NCI-H1930 (cell line): ENCODE measurements around the gene SKIL.

Experiments used
- DNase-seq, 2 experiments: peaks; one replicate each; lab custom pipeline; 2025; lab: John Stamatoyannopoulos, UW

The SKIL gene

GRCh38 chr3:170397685-170398084 is 40.2 kb downstream of the SKIL start:
- DNase-seq: no peak

- DNase-seq: no peak
Measured at GRCh38 chr3:170405101-170405500, 47.6 kb downstream of the SKIL start.

GRCh38 chr3:170410428-170411029 is 53.0 kb downstream of the SKIL start:
- no peak for DNase-seq

GRCh38 chr3:170413291-170413690 is 55.8 kb downstream of the SKIL start:
- DNase-seq: no peak

GRCh38 chr3:170414202-170414663 is 56.7 kb downstream of the SKIL start:
- peak; percentile 19 to 23 for DNase-seq

GRCh38 chr3:170417090-170417489 is 59.6 kb downstream of the SKIL start:
- no peak for DNase-seq

GRCh38 chr3:170418422-170419398 is 61.2 kb downstream of the SKIL start, which contains the start of gene CLDN11:
Gene CLDN11, plus strand, starts transcription at chr3:170418868. Its CDS starts 199 bp downstream, at chr3:170419067.
- DNase-seq: peak in 1 of 2 experiments; percentile 38

GRCh38 chr3:170419557-170420087 is 62.1 kb downstream of the SKIL start:
- no peak for DNase-seq

GRCh38 chr3:170420307-170420821 is 62.8 kb downstream of the SKIL start:
- DNase-seq: no peak

GRCh38 chr3:170421111-170421641 is 63.7 kb downstream of the SKIL start:
- no peak for DNase-seq

GRCh38 chr3:170421758-170422157 is 64.2 kb downstream of the SKIL start:
- DNase-seq: no peak

GRCh38 chr3:170423001-170423615 is 65.6 kb downstream of the SKIL start:
- no peak for DNase-seq

- no peak for DNase-seq
Measured at GRCh38 chr3:170424879-170425278, 67.4 kb downstream of the SKIL start.

- DNase-seq: no peak
Measured at GRCh38 chr3:170425491-170426239, 68.2 kb downstream of the SKIL start.

- DNase-seq: no peak
Measured at GRCh38 chr3:170426240-170426797, 68.8 kb downstream of the SKIL start.

- DNase-seq: no peak
Measured at GRCh38 chr3:170428095-170428494, 70.6 kb downstream of the SKIL start.

GRCh38 chr3:170429050-170429449 is 71.5 kb downstream of the SKIL start:
- no peak for DNase-seq

- DNase-seq: no peak
Measured at GRCh38 chr3:170431054-170431453, 73.5 kb downstream of the SKIL start.

GRCh38 chr3:170432416-170432815 is 74.9 kb downstream of the SKIL start:
- DNase-seq: no peak

- DNase-seq: no peak
Measured at GRCh38 chr3:170436697-170437096, 79.2 kb downstream of the SKIL start.

- DNase-seq: no peak
Measured at GRCh38 chr3:170437176-170437575, 79.7 kb downstream of the SKIL start.
